Hippocampal formation (tissue), 2 donors: ENCODE results near the gene STRA6.
A peak's percentile ranks its signal among the peaks of the same experiment; 100 is the strongest.

Source experiments
- DNase-seq, 2 donors: peaks; one replicate each; lab custom pipeline; 2025; lab: John Stamatoyannopoulos, UW

STRA6 gene, protein sequence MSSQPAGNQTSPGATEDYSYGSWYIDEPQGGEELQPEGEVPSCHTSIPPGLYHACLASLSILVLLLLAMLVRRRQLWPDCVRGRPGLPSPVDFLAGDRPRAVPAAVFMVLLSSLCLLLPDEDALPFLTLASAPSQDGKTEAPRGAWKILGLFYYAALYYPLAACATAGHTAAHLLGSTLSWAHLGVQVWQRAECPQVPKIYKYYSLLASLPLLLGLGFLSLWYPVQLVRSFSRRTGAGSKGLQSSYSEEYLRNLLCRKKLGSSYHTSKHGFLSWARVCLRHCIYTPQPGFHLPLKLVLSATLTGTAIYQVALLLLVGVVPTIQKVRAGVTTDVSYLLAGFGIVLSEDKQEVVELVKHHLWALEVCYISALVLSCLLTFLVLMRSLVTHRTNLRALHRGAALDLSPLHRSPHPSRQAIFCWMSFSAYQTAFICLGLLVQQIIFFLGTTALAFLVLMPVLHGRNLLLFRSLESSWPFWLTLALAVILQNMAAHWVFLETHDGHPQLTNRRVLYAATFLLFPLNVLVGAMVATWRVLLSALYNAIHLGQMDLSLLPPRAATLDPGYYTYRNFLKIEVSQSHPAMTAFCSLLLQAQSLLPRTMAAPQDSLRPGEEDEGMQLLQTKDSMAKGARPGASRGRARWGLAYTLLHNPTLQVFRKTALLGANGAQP

DNA sequence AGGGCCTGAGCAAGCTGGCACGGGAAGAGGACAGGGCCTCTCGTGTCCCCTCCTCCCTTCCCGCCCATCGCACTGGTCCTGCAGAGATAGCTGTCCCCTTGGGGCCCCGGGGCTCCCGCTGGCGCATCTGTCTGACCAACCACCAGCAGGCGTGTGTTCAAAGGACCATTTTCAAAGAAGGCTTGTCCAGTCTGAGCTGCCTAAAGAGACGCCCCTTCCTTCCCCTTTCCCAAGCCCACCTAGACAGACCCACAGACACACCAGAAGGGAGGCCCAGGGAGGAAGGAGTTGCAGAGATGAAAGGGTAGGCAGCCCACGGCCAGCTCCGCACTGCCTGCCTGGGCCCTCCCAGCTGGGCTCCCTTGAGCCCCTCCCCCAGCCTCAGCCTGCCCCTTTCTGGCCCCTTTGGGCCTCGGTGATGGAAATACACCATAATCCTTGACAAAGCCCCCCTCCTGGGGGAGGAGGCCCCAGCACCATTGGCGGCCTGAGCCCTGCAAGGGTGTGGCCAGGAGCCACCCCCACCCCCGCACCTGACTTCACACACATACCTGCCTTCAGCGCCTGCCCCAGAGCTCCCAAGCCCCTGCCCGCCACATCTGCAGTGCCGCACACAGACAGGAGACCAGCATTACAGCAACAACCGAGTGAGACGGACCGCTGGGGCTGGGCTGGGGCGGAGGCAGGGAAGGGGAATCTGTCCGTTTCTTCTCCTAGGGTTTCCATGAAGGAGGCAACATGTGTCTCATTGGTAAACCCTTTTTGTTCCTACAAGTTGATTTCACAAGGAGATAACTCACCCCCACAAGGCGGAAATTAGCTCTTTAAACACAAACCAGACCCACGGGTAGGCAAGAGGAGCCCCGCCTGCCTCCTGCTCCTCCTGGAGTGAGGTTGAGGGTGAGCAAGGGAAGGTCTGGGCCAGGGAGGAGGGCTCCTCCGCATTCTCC lies at the start of gene STRA6:
Gene STRA6 (minus strand): TSS at position 336 of the 950 bp plus-strand sequence. CDS start 520 bp downstream, outside the sequence.
- DNase-seq: no peak

DNA sequence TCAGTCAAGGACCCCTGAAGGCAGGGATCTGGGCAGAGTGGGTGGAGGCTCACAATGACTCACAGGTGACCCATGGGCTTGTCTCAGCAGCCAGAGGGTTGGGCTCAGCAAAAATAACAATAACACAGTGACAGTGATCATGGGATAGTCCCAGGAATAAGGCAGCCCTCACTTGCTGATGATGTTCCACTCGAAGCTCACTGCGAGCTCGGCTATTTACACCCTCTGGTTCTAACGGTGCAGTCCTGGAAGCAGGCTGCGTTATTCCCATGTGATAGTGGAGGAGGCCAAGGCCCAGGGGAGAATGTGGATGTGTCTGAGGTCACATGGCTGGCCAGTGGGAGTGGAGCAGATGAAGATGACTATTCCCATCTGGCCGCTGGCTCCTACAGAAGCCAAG lies 49.7 kb upstream of the STRA6 start:
- no peak for DNase-seq

DNA sequence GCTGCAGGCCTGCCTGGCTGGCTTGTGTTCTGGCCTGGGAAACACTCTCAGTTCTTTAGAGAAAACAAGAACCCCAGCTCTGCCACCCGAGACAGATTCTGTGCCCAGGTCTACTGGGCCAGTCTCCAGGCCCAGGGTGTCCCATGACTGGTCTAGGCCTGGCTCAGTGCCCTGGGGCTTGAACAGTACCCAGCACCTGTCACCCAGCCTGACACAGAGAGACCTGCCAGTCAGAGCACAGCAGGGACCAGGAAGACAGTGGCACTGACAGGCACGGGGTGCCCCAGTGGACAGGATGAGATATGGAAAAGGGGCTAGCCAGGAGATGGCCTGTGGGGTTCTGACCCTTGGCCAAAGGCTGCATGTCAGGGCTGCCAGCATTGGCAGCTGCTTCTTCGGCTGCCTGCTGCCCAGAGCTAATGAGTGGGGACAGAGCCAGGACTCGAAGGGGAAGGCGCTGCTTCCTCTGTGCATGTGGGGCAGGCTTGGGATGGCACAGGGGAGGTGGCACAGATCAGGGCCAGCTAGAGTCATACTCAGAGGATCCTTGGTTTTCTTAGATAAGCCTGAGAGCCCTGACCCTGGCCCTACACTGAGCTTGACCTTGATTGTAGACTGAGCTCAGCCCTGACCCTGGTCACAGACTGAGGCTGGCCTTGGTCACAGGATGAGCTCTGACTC lies 48.7 kb upstream of the STRA6 start:
- peak; percentile 65 to 81 for DNase-seq

DNA sequence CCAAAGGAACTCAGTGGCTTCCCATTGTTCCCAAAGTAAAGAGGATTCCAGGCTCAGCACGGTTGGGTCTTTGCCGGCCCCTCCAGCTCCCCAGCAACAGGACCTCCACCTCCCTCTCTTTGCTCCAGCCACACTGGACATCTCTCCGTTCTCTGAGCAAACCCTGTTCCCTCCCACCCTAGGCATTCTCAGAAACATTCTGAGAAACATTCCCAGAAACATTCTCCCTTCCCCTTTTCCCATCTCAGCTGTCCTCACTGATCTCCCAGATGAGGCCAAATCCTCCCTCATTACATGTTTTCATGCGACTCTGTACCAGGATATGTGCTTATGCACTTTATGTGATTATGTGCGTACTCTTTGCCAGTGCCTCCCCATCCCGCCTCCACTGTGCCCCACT lies 47.7 kb upstream of the STRA6 start:
- DNase-seq: no peak

DNA sequence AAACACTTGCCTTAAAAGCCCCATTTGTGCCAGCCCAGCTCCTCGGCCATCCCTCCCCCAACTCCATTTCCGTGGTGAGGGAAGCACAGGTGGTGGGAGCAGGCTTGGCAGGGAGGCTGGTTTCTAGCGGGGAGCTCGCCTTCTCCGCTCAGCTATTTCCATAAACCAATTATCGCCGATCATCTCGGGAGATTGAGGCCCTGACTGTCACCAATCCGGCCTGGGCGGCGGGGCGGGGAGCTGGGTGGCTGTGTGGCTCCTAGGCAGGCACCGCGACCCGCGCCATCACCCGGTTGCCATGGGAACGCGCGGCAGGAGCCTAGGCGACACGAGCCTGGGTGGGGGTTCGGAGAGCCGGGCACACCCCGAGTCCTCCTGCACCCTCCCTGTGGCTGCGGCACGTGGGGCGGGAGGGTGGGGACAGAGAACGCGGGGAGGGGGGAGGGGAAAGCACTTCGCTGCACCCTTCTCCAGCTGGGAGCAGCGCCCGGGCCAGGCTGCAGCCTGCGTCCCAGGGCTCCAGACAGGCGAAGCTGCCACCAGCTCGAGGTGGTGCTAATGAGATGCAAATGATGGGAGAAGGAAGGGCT lies 42.9 kb upstream of the STRA6 start:
- peak; percentile 17 to 45 for DNase-seq

DNA sequence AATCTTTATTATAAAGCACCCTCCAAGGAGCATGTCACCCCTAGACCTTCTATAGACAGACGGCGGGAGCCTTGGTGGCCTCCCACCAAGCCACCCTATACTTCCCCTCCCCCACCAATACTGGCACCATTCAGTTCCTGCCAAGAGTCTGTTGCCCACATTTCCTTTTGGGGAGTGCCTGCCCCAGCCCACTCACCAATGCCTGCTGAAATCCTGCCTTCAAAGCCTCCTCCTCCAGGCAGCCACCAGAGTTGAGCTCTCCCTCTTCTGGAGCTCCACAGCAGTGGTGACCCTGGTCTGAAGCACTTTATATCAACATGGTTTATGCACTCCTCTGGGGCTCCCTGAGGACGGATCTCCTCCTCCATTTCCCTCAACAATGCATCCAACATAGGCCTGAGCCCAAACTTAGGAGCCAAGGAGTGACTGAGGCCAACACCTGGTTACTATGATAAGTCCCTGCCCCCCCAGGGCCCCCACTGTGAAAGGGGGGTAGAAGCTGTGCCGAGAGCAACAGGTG lies 42.3 kb upstream of the STRA6 start:
- no peak for DNase-seq

DNA sequence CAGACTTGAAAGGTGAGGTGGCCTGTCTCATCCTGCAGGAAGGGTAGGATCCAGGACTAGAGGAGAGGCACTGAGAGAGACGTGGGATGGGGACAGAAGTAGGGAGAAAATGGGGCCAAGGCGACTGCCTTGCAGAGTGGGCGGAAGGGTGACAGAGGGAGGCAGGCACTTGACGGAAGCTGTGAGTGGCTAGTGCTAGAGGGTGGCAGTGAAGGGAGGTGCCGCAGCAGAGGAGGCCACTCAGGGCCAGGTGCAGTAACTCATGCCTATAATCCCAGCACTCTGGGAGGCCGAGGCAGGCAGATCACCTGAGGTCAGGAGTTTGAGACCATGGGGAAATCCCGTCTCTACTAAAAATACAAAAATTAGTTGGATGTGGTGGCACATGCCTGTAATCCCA lies 40.8 kb upstream of the STRA6 start:
- DNase-seq: no peak

DNA sequence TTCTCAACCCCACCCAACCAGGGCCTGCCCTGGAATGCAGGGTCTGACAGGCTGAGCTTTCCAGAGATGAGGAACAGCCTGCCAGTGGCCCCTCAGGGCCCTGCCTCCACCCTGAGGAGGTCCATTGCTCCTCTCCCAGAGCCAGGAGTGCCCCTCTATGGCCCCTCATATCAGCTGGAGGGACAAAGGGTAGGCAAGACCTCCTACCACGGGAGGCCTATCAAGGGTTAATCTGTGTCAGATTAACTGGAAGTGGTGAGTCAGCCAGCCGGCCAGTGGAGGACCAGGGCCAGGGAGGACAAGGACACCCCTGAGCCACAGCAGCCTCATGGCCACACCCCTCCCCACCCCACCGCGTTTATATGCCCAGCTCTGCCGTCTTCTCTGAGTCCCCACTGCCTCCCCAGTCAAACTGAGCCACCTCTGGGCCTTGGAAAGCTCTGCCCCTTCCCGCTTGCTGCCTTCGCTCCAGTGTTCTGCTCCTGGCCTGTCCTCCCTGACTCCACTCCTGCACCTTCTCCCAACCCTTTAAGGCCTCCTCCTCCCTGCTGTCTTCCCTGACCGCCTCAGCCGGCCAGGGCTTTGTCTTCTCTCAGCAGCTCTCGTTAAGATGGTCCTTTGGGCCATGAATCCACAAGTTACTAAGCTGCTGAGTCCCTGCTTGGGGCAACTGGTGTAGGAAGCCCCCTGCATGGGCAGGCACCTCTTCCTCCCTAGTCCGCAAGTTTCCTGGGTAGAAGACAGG lies 40.0 kb upstream of the STRA6 start:
- DNase-seq: no peak

DNA sequence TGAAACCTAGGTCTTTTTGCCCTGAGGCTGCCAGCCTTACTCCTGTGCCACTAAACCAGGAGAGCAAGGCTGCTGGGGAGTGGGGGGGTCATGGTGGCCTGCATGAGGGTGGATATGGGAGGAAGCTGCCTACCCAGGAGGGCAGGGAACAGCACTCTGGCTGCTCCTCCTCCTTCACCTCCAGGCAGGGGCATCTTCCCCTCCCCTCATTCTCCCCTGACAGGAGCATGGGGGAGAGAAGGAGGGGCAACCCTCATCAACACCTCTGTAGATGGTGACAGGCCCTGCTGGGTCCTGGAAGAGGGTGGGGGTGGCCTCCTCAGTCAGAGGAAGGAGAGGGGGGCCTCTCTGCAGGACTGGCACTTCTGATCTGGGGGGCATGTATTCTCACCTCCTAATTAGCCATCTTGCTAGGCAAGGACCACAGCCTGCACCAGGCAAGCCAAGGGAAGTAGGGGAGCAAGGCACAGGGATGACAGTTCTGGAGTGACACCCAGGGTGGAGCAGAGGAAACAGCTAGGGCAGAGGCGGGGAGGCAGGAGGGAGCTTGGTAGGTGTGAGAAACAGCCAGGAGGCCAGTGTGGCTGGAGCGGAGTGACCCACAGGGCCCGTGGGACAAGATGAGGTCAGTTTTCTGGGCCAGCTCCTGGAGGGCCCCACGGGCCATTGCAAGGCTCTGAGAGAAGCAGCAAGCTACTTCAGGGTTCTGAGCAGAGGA lies 38.5 kb upstream of the STRA6 start:
- no peak for DNase-seq

DNA sequence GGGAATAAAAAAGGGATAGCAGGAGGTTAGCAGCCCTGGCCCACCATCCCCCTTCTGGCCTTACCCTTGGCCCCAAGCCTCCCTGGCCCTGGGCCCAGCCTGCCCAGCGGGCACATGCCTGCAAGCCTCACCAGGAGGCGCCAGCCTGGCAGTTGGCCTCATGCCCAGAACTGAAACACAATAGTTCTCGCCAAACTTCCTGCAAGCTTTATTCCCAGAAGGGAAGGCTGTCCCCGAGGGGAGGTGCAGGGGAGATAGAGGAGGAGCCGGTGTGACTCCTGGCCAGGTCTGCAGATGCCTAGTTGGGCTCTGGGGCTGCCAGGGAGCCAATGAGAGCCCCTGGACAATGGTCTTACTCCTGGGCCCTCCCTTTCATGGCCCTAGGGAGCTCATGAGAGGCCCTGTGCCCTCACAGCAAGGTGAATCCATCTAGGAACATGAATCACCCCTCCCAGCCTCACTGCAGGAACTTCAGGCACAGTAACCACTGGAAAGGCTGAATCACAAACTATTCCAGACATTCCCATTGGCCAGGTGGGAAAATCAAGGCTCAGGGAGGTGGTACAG lies 37.5 kb upstream of the STRA6 start:
- peak; percentile 56 to 77 for DNase-seq

DNA sequence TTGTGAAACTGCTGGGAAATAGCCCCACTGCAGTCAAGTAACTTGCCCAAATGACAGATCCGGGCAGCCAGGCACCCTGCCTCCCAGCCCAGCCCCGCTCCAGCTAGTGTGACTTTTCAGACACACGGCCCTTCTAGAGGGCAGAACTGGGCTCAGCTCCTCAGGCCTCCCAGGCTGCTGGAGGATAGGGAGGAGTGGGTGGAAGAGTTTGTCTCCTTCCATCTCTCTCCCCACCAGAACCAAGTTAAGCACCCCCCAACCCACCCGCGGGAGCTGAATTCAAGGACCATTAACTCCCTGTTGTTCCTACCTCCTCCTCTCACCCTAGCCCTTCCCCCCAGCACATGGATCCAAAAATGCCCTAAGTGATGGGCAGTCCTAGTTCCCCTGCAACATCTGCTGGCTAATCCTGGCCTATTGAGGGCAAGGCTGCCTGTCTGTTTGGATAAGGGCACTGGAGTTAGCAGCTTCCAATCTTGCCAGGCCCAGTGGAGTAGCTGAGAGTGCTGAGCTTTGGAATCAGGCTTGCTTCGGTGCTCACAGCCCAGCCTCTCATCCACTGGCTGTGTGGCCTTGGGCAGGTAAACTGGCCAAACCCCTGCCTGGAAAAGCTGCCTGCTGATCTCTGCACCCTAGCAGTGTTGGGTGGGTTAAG lies 36.6 kb upstream of the STRA6 start:
- no peak for DNase-seq

DNA sequence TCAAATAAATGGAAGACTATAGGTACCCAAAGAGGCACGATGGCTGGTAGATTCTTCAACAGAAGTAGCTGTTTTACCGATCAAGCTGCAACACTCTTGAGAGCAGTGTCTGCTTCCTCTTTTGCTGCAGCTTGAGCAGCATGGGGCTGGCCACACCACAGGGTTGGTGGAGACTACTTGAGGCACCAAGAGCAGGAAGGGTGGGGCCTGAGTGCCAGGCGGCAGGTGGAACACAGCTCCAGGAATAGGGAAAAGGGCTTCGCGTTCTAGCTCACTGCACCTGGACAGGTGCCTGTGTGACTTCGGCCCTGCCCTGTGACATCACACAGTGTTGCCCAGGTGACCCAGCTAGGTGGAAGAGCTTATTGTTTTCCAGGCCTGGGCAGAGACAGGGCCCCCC lies 33.4 kb upstream of the STRA6 start, which contains the start of gene CCDC33:
Gene CCDC33 (plus strand): TSS at position 365 of the 400 bp plus-strand sequence. CDS start 394 bp downstream, outside the sequence.
- DNase-seq: no peak

DNA sequence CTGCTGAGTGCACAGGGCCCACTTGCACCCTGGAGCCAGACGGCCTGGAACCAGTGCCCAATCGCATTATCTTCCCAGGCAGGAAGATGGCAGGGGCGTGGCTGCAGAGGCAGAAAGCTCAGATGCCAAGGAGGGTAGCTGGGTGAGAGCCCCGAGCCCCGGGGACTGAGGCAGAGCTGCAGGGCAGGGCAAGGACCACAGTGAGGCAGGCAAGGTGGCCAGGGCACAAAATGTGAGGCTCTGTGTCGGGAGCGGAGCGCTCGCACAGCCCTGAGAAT lies 31.9 kb upstream of the STRA6 start:
- no peak for DNase-seq

DNA sequence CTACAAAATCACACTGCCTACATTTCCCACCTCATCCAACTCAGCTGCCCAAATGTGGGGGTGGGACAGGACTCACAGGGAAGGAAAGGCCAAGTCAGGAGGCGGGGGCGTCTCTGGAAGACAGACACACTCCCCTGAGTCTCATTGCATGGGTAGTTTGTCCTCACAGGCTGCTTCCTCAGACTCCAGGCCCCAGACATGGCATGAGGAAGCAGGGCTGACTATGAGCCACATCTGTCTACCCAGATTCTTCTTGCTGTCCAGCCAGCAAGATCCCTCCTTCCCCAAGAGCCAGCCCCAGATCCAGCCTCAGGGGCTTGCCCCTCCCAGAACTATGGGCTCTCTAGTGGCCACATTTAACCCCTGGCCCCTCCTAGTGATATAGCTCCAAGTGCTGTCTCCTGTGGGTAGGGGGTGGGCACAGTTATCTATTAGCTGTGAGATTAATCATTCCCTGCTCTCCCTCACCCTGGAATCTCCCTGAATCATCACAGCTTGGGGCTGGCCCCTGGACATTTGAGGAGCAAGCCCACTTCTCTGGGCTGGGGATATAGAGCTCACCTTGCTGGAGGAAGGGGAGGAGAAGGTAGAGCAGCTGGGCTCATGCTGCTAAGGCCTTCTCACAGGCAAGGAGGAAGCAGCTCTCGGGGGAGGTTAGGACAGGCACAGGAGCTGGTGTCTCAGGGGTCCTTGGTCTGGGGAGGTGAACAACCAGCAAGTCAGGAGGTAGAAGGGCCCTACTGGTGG lies 31.4 kb upstream of the STRA6 start:
- DNase-seq: no peak

DNA sequence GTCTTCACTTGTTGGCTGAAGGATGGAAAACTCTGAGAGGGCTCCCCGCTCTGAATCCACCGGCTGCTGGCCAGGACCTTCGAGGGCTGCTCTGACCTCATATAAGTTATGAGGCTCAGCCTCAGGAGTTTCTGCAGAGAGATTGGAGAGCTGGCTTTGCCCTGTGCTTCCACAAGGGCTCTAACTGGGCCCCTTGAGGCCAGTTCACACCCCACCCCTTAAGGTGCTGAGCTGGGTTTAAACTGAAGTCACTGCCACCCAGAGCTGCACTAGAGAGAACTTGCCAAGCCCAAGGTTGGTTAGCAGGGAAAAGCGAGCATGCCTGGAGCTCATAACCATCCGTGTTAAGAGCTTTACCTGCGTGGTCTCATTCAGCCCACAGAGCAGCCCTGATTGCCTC lies 30.8 kb upstream of the STRA6 start:
- DNase-seq: no peak

DNA sequence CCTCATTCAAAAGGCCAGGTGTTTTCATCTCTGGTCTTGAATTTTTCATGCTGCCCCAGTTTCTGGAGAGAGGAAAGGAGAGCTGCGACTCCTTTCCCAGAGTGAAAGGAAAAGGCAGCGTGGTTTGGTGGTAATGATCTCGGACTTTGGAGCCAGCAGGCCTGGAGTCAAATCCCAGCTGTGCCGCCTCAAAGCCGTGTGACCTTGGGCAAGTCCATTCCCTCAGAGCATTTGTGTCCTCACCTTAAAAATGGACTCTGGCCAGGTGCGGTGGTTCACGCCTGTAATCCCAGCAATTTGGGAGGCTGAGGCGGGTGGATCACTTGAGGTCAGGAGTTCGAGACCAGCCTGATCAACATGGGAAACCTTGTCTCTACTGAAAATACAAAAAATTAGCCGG lies 28.9 kb upstream of the STRA6 start:
- no peak for DNase-seq

DNA sequence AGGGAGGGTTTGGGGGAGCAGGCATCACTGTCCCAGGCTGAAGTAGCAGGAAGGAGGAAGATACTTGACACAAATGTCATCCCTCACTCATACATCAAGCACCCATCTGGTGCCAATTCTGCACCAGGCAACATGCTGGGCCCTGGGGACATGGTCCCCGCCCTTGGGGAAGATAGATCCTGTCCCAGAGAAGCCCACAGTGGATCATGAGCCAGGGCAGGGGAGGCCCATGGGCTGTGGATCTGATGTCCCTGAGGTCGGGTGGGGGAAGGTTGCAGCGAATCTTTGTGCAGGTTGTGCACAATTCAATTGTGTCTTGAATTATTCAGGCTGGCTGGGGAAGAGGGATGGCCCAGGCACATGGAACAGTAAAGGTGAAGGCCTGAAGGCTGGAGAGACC lies 27.1 kb upstream of the STRA6 start:
- no peak for DNase-seq

DNA sequence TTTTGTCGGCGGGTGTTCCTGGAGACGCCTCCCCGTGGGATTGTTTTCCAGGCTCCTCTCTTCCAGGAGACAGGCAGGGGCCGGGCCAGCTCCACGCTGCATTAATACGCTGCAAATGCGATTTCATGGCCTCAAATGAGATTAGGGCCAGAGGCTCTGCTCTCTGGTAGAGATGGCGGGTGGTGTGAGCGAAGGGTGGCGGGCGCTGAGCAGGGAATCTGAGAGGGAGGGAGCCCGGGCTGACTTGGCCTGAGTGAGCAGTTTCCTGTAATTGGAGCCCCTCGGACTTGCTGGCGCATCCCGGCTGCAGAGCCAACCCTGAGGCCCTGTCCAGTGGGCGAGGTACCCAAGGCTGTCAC lies 26.1 kb upstream of the STRA6 start:
- DNase-seq: no peak
